Neural progenitor cell (in vitro differentiated cells): Measurements from ENCODE around the gene KIFC3. TPM values are rescaled to one million over a fixed set of nuclear protein-coding genes. Genes with fewer than 3 reads are reported as not detected.

Experiments
- DNase-seq: peaks from one replicate; pipeline ENCODE4 v3.0.0-alpha.2; 2016; ENCODE audit warnings: low spot score
- H2AFZ ChIP-seq: fragments of 200-600 bp; sonication (generic); replicated peaks from 2 replicates; pipeline ENCODE4 v1.6.1; 2016; ENCODE audit warnings: antibody characterized with exemption
- H3F3A ChIP-seq: fragments of 200-600 bp; sonication (generic); 2 replicates; pipeline ENCODE4 v1.6.1; 2016; ENCODE audit warnings: antibody characterized with exemption, low read depth
- H3K27ac ChIP-seq: fragments of 200-600 bp; sonication (generic); 2 replicates; pipeline ENCODE4 v1.5.1; 2016; ENCODE audit warnings: mild to moderate bottlenecking
- H3K27me3 ChIP-seq: fragments of 200-600 bp; sonication (generic); 2 replicates; pipeline ENCODE4 v1.6.1; 2016; ENCODE audit warnings: mild to moderate bottlenecking, moderate library complexity
- H3K36me3 ChIP-seq: fragments of 200-600 bp; sonication (generic); 2 replicates; pipeline ENCODE4 v1.5.1; 2016
- H3K4me1 ChIP-seq: fragments of 200-600 bp; sonication (generic); 2 replicates; pipeline ENCODE4 v1.6.1; 2016; ENCODE audit warnings: mixed run types
- H3K4me2 ChIP-seq: fragments of 200-600 bp; sonication (generic); 2 replicates; pipeline ENCODE4 v1.6.1; 2016
- H3K4me3 ChIP-seq: fragments of 200-600 bp; sonication (generic); 2 replicates; pipeline ENCODE4 v1.5.1; 2016
- H3K79me2 ChIP-seq: fragments of 200-600 bp; sonication (generic); 2 replicates; pipeline ENCODE4 v1.6.1; 2016; ENCODE audit warnings: low read depth
- H3K9ac ChIP-seq: fragments of 200-600 bp; sonication (generic); 2 replicates; pipeline ENCODE4 v1.6.1; 2016
- H3K9me3 ChIP-seq: fragments of 200-600 bp; sonication (generic); 2 replicates; pipeline ENCODE4 v1.5.1; 2016; ENCODE audit warnings: low read depth
- H4K20me1 ChIP-seq: fragments of 200-600 bp; sonication (generic); 2 replicates; pipeline ENCODE4 v1.6.1; 2016; ENCODE audit warnings: low read depth
- H3K27ac Mint-ChIP-seq: 3 replicates; pipeline ENCODE4 v1.8.0; 2021; ENCODE audit warnings: mixed read lengths
- H3K27me3 Mint-ChIP-seq: 2 replicates; pipeline ENCODE4 v1.8.0; 2022; ENCODE audit warnings: low read depth, mild to moderate bottlenecking, inconsistent platforms, moderate library complexity, mixed read lengths; ENCODE audit not compliant: insufficient read depth
- H3K36me3 Mint-ChIP-seq: 3 replicates; pipeline ENCODE4 v1.8.0; 2021; ENCODE audit warnings: mixed read lengths
- H3K4me1 Mint-ChIP-seq: 3 replicates; pipeline ENCODE4 v1.8.0; 2021; ENCODE audit warnings: mixed read lengths
- H3K4me3 Mint-ChIP-seq: 3 replicates; pipeline ENCODE4 v1.8.0; 2021; ENCODE audit warnings: mild to moderate bottlenecking, moderate library complexity, mixed read lengths
- H3K9me3 Mint-ChIP-seq: 3 replicates; pipeline ENCODE4 v1.8.0; 2020; ENCODE audit warnings: mixed read lengths
- EZH2 ChIP-seq: fragments of 200-600 bp; sonication (generic); IDR thresholded peaks from 2 replicates; pipeline ENCODE4 v1.6.1; 2017; ENCODE audit warnings: antibody characterized with exemption, mild to moderate bottlenecking, moderate library complexity
- EZH2phosphoT487 ChIP-seq: fragments of 200-600 bp; sonication (generic); IDR thresholded peaks from 2 replicates; pipeline ENCODE4 v1.6.1; 2017; ENCODE audit warnings: antibody characterized with exemption
- total RNA-seq: library from RNA; depleted of rRNA; stranded (reverse); fragments of >200 nt; gene quantifications from 2 replicates; pipeline ENCODE4 v1.2.3, GENCODE V29; 2015; ENCODE audit warnings: low replicate concordance
- TF ChIP-seq, protein P1 (sequence below): fragments of 200-600 bp; sonication (generic); IDR thresholded peaks from 2 replicates; pipeline ENCODE4 v1.5.1; 2017; ENCODE audit warnings: antibody characterized with exemption, mild to moderate bottlenecking

KIFC3 gene
- total RNA-seq, 1 donor from 2014 or later: 0.28 TPM

DNA sequence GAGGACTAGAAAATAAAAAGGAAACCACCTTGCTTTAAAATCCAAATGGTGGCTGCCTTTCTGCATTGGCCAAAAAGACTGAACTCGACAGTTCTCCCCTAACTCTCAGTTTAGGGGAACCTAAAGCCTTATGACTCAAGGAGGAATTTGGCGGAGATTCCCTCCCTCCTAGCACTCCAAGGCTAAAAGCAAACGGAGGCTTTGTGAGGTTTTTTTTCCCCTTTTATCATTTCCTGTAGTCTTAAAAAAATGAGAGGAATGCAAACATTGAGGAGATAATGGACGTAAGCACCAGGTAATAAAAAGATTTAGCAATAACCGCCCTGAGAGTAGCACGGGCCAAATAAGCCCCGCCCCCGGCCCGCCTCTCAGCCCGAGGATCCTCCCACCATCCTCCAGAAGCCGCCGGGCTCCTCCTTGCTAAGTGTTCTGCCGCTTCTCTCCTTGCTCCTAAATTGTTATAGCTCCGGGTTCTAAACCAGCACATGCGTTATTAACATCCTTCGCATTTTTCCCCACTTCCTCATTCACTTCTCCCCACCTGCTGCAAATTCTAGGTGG is 5.8 kb upstream of the KIFC3 start:
- no peak overlapping the region for H3K4me3 Mint-ChIP-seq
- Histone ChIP-seq H3F3A (peaks cover 7% of the 10 kb centered on the region), H4K20me1 (no peaks in the 10 kb centered on the region), H2AFZ (peak overlapping the region; percentile 23), H3K9ac (no peak overlapping the region), H3K27me3 (no peaks in the 10 kb centered on the region), H3K4me3 (no peak overlapping the region), H3K79me2 (no peaks in the 10 kb centered on the region), H3K4me2 (peak overlapping the region; percentile 50), H3K9me3 (no peaks in the 10 kb centered on the region), H3K4me1 (peaks cover 7% of the 10 kb centered on the region), H3K36me3 (no peaks in the 10 kb centered on the region), H3K27ac (no peak overlapping the region)
- H3K4me1 Mint-ChIP-seq: peaks cover 42% of the 10 kb centered on the region
- H3K27ac Mint-ChIP-seq: no peak overlapping the region
- DNase-seq: peak; percentile 79
- no peak for TF ChIP-seq EZH2
- TF ChIP-seq EZH2phosphoT487: no peak
- TF ChIP-seq, protein P1, sequence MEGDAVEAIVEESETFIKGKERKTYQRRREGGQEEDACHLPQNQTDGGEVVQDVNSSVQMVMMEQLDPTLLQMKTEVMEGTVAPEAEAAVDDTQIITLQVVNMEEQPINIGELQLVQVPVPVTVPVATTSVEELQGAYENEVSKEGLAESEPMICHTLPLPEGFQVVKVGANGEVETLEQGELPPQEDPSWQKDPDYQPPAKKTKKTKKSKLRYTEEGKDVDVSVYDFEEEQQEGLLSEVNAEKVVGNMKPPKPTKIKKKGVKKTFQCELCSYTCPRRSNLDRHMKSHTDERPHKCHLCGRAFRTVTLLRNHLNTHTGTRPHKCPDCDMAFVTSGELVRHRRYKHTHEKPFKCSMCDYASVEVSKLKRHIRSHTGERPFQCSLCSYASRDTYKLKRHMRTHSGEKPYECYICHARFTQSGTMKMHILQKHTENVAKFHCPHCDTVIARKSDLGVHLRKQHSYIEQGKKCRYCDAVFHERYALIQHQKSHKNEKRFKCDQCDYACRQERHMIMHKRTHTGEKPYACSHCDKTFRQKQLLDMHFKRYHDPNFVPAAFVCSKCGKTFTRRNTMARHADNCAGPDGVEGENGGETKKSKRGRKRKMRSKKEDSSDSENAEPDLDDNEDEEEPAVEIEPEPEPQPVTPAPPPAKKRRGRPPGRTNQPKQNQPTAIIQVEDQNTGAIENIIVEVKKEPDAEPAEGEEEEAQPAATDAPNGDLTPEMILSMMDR: no peak
- H3K27me3 Mint-ChIP-seq: peaks cover 5% of the 10 kb centered on the region
- no peaks in the 10 kb centered on the region for H3K9me3 Mint-ChIP-seq
- no peaks in the 10 kb centered on the region for H3K36me3 Mint-ChIP-seq

DNA sequence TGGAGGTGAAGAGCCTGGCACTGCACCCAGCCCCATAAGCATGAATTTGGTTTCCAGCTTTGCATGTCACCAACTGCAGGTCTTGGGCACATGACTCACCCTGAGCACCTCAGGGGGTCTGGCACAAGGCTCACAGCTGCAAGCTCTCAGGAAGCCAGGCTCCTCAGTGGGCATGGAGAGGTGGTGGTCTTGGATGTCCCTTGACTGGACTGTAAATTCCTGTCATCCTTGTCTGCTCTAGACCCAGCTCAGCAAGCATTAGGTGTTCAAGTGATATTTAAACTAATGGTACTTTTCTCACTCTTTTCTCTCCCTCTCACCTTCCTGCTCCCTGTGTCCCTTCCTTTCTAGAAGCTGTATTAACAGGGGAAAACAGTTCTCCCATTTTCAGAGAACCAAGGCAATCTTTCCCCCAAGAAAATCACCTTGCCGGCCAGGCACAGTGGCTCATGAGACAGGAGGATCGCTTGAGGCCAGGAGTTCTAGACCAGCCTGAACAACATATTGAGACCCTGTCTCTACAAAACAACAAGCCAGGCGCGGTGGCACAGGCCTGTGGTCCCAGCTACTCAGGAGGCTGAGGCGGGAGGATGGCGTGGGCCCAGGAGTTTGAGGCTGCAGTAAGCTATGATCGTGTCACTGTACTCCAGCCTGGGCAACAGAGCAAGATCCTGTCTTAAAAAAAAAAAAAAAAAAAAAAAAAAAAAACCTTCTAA is 5.1 kb upstream of the KIFC3 start:
- Histone ChIP-seq H3F3A (peaks cover 13% of the 10 kb centered on the region), H4K20me1 (no peaks in the 10 kb centered on the region), H2AFZ (no peak overlapping the region), H3K9me3 (no peaks in the 10 kb centered on the region), H3K36me3 (no peaks in the 10 kb centered on the region), H3K4me3 (no peak overlapping the region), H3K9ac (no peak overlapping the region), H3K27me3 (peaks cover 2% of the 10 kb centered on the region), H3K4me2 (no peak overlapping the region), H3K27ac (no peak overlapping the region), H3K4me1 (peaks cover 12% of the 10 kb centered on the region), H3K79me2 (no peaks in the 10 kb centered on the region)
- Mint-ChIP-seq H3K36me3 (no peaks in the 10 kb centered on the region), H3K9me3 (no peaks in the 10 kb centered on the region), H3K27ac (no peak overlapping the region), H3K4me1 (peaks cover 46% of the 10 kb centered on the region), H3K27me3 (peaks cover 5% of the 10 kb centered on the region), H3K4me3 (no peak overlapping the region)
- no peak for TF ChIP-seq EZH2
- TF ChIP-seq, protein P1: no peak
- TF ChIP-seq EZH2phosphoT487: no peak
- no peak for DNase-seq

- TF ChIP-seq, protein P1: no peak
- no peak for TF ChIP-seq EZH2
- TF ChIP-seq EZH2phosphoT487: no peak
- Histone ChIP-seq H3K4me1 (peaks cover 18% of the 10 kb centered on the region), H3K27me3 (peaks cover 25% of the 10 kb centered on the region), H3K4me3 (no peak overlapping the region), H3K9ac (no peak overlapping the region), H3K27ac (no peak overlapping the region), H3K36me3 (no peaks in the 10 kb centered on the region), H4K20me1 (peaks cover 3% of the 10 kb centered on the region), H3K4me2 (no peak overlapping the region), H3K79me2 (no peaks in the 10 kb centered on the region), H2AFZ (no peak overlapping the region), H3F3A (peaks cover 21% of the 10 kb centered on the region), H3K9me3 (no peaks in the 10 kb centered on the region)
- DNase-seq: no peak
- Mint-ChIP-seq H3K4me3 (no peak overlapping the region), H3K36me3 (no peaks in the 10 kb centered on the region), H3K4me1 (peaks cover 49% of the 10 kb centered on the region), H3K27ac (no peak overlapping the region), H3K9me3 (no peaks in the 10 kb centered on the region), H3K27me3 (peaks cover 7% of the 10 kb centered on the region)
Observed at GRCh38 chr16:57805176-57805575, 2.9 kb upstream of the KIFC3 start.
